Suprapubic skin (tissue), 4 donors: ENCODE results near the gene OXCT1. TPM values are rescaled to one million over a fixed set of nuclear protein-coding genes. Genes with fewer than 3 reads are reported as not detected.

Experiments
- DNase-seq, 2 donors: peaks; one replicate each; pipeline ENCODE4 v3.0.0-alpha.2; 2019; ENCODE audit warnings: low spot score in 2 of 2
- H3K27ac ChIP-seq: fragments of 200-600 bp; sonication (generic); one replicate; pipeline ENCODE4 v1.5.1; 2019
- H3K27me3 ChIP-seq: fragments of 200-600 bp; sonication (generic); one replicate; pipeline ENCODE4 v1.5.1; 2019
- H3K36me3 ChIP-seq: fragments of 200-600 bp; sonication (generic); one replicate; pipeline ENCODE4 v1.5.1; 2019
- H3K4me1 ChIP-seq: fragments of 200-600 bp; sonication (generic); one replicate; pipeline ENCODE4 v1.5.1; 2019
- H3K4me3 ChIP-seq: fragments of 200-600 bp; sonication (generic); one replicate; pipeline ENCODE4 v1.5.1; 2019; ENCODE audit warnings: mild to moderate bottlenecking
- H3K9me3 ChIP-seq: fragments of 200-600 bp; sonication (generic); one replicate; pipeline ENCODE4 v1.5.1; 2019
- EP300 ChIP-seq: sonication (generic); formaldehyde crosslinking; IDR thresholded peaks from one replicate; pipeline ENCODE4 v1.6.1; 2017; ENCODE audit warnings: antibody characterized with exemption
- POLR2A ChIP-seq, 2 donors: fragments of 450-650 bp; IDR thresholded peaks; one replicate each; pipeline ENCODE4 v1.6.1; 2017; ENCODE audit warnings: antibody characterized with exemption in 2 of 2, mild to moderate bottlenecking in 2 of 2, moderate library complexity in 2 of 2
- POLR2AphosphoS5 ChIP-seq, 3 donors: sonication (generic); formaldehyde crosslinking; IDR thresholded peaks; one replicate each; pipeline ENCODE4 v1.6.1; 2017; ENCODE audit warnings: antibody characterized with exemption in 3 of 3
- WGBS: methylation state at CpG from one replicate; pipeline ENCODE4 v1.1.5; 2018; 5-methylcytosine and 5-hydroxymethylcytosine counted together
- total RNA-seq, 4 donors: library from RNA; depleted of rRNA; stranded (reverse); fragments of >200 nt; gene quantifications; one replicate each; pipeline ENCODE4 v1.1.0, GENCODE V29; 2016
- TF ChIP-seq, protein P1 (sequence below), 2 donors: fragments of 200-600 bp in 1 of 2; fragments of 450-650 bp in 1 of 2; sonication (generic) in 1 of 2; IDR thresholded peaks; one replicate each; pipeline ENCODE4 v1.5.1; 2016 to 2019; ENCODE audit warnings: antibody characterized with exemption in 2 of 2, mild to moderate bottlenecking in 1 of 2, moderate library complexity in 1 of 2

Gene OXCT1
- total RNA-seq, 4 donors from 2014 or later, result 17.4 to 71.9 (median 24.7) TPM

- TF ChIP-seq EP300 (no peak), POLR2A (IDR thresholded peaks at IDR 0.05) (no peak), POLR2AphosphoS5 (IDR thresholded peaks at IDR 0.05) (no peak)
- TF ChIP-seq, protein P1, sequence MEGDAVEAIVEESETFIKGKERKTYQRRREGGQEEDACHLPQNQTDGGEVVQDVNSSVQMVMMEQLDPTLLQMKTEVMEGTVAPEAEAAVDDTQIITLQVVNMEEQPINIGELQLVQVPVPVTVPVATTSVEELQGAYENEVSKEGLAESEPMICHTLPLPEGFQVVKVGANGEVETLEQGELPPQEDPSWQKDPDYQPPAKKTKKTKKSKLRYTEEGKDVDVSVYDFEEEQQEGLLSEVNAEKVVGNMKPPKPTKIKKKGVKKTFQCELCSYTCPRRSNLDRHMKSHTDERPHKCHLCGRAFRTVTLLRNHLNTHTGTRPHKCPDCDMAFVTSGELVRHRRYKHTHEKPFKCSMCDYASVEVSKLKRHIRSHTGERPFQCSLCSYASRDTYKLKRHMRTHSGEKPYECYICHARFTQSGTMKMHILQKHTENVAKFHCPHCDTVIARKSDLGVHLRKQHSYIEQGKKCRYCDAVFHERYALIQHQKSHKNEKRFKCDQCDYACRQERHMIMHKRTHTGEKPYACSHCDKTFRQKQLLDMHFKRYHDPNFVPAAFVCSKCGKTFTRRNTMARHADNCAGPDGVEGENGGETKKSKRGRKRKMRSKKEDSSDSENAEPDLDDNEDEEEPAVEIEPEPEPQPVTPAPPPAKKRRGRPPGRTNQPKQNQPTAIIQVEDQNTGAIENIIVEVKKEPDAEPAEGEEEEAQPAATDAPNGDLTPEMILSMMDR (IDR thresholded peaks at IDR 0.05), result no peak
- DNase-seq, result no peak
- 83% methylated on average over 1 of the region's 1 CpG for WGBS
- H3K4me3 ChIP-seq, result no peak overlapping the region
- H3K27me3 ChIP-seq, result no peaks in the 10 kb centered on the region
- no peaks in the 10 kb centered on the region for H3K4me1 ChIP-seq
- H3K9me3 ChIP-seq, result no peaks in the 10 kb centered on the region
- no peak overlapping the region for H3K27ac ChIP-seq
- peaks cover 3% of the 10 kb centered on the region for H3K36me3 ChIP-seq
Measured at GRCh38 chr5:41762426-41762825, 107.8 kb downstream of the OXCT1 start.

- WGBS, result 51% methylated on average over 1 of the region's 1 CpG
- peaks cover 5% of the 10 kb centered on the region for H3K36me3 ChIP-seq
- TF ChIP-seq POLR2A (IDR thresholded peaks at IDR 0.05) (no peak), EP300 (no peak), POLR2AphosphoS5 (IDR thresholded peaks at IDR 0.05) (no peak)
- TF ChIP-seq, protein P1 (IDR thresholded peaks at IDR 0.05), result no peak
- no peaks in the 10 kb centered on the region for H3K4me1 ChIP-seq
- no peaks in the 10 kb centered on the region for H3K9me3 ChIP-seq
- DNase-seq, result no peak
- no peaks in the 10 kb centered on the region for H3K27me3 ChIP-seq
- H3K27ac ChIP-seq, result no peak overlapping the region
- no peak overlapping the region for H3K4me3 ChIP-seq
Measured at GRCh38 chr5:41761663-41762062, 108.6 kb downstream of the OXCT1 start.

- no peaks in the 10 kb centered on the region for H3K4me1 ChIP-seq
- peaks cover 7% of the 10 kb centered on the region for H3K36me3 ChIP-seq
- H3K27ac ChIP-seq, result no peak overlapping the region
- WGBS, result 85% methylated on average over 1 of the region's 1 CpG
- H3K9me3 ChIP-seq, result no peaks in the 10 kb centered on the region
- no peak for DNase-seq
- no peaks in the 10 kb centered on the region for H3K27me3 ChIP-seq
- H3K4me3 ChIP-seq, result no peak overlapping the region
- no peak for TF ChIP-seq POLR2A (IDR thresholded peaks at IDR 0.05)
- TF ChIP-seq, protein P1 (IDR thresholded peaks at IDR 0.05), result no peak
- TF ChIP-seq POLR2AphosphoS5 (IDR thresholded peaks at IDR 0.05), result no peak
- TF ChIP-seq EP300, result no peak
Measured at GRCh38 chr5:41755705-41756104, 114.5 kb downstream of the OXCT1 start.

DNA sequence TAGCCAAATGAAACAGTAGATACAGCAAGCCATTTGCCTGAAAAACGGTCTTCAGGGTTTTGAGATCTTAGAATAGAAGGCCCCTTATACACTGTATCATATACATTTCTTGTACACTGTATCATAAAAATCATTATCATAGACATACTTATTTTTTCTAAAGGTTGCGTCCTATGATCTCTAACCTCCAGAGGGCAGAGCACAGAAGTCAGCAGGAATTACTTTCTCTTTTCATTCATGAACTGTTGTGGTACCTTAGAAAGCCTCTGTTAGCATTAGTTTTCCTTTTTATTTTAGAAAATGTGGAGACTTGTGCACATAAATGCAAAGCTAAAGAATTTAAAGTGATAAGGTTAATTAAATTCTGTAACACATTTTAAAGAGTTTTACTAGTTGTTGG is 115.4 kb downstream of the OXCT1 start:
- 90% methylated on average over 2 of the region's 2 CpGs for whole genome bisulfite sequencing
- Histone ChIP-seq H3K4me3 (no peak overlapping the region), H3K27ac (no peak overlapping the region), H3K9me3 (no peaks in the 10 kb centered on the region), H3K27me3 (no peaks in the 10 kb centered on the region), H3K4me1 (no peaks in the 10 kb centered on the region), H3K36me3 (peaks cover 5% of the 10 kb centered on the region)
- TF ChIP-seq EP300 (no peak), POLR2A (IDR thresholded peaks at IDR 0.05) (no peak), POLR2AphosphoS5 (IDR thresholded peaks at IDR 0.05) (no peak)
- TF ChIP-seq, protein P1 (IDR thresholded peaks at IDR 0.05), result no peak
- DNase-seq, result no peak

- Histone ChIP-seq H3K4me1 (no peaks in the 10 kb centered on the region), H3K36me3 (peaks cover 10% of the 10 kb centered on the region), H3K27ac (no peak overlapping the region), H3K9me3 (no peaks in the 10 kb centered on the region), H3K4me3 (no peak overlapping the region), H3K27me3 (no peaks in the 10 kb centered on the region)
- TF ChIP-seq POLR2A (IDR thresholded peaks at IDR 0.05), result no peak
- TF ChIP-seq EP300, result no peak
- TF ChIP-seq, protein P1 (IDR thresholded peaks at IDR 0.05), result no peak
- no peak for TF ChIP-seq POLR2AphosphoS5 (IDR thresholded peaks at IDR 0.05)
- DNase-seq, result no peak
Measured at GRCh38 chr5:41751867-41752266, 118.4 kb downstream of the OXCT1 start.
